CD4-positive, alpha-beta T cell (primary cell): Measurements from ENCODE around the gene TBPL1. TPM values are rescaled to one million over a fixed set of nuclear protein-coding genes. Genes with fewer than 3 reads are reported as not detected.
"Not testable (repeated sequence)": the region's sequence is repeated elsewhere in the genome, so short reads cannot be mapped to it uniquely, and the experiment has no call there.

Experiments used
- ATAC-seq: fragments of 200-7000 bp; cut with Tn5 transposase; one replicate; pipeline ENCODE4 v1.10.0; 2022; ENCODE audit warnings: mild to moderate bottlenecking; ENCODE audit not compliant: poor library complexity
- CTCF ChIA-PET: fragments of 350-600 bp; sonication (Branson Sonifier 250); formaldehyde crosslinking; loops from one replicate; lab custom pipeline; 2021; ENCODE audit warnings: antibody characterized with exemption, inconsistent platforms; lab: Charles Lee
- POLR2A ChIA-PET: fragments of 350-600 bp; sonication (Branson Sonifier 250); formaldehyde crosslinking; loops from one replicate; lab custom pipeline; 2021; ENCODE audit warnings: antibody characterized with exemption, inconsistent platforms; lab: Charles Lee
- DNase-seq, 14 experiments: peaks; one replicate each; pipeline ENCODE4 v3.0.0-alpha.2; 2013 to 2020; ENCODE audit warnings: mixed read lengths in 2 of 14
- H3K27ac ChIP-seq, 2 donors: one replicate each; pipeline versions ENCODE4 v1.5.1 to v1.7.0; 2013; ENCODE audit warnings: low read length in 2 of 2, low read depth in 1 of 2, mild to moderate bottlenecking in 1 of 2
- H3K27me3 ChIP-seq, 2 experiments: 1 replicate in 1 of 2; 2 replicates in 1 of 2; pipeline versions ENCODE4 v1.6.1 to v1.7.0; 2013; ENCODE audit warnings: low read length in 2 of 2, control low read depth in 1 of 2, mild to moderate bottlenecking in 1 of 2, moderate library complexity in 1 of 2; ENCODE audit not compliant: insufficient read depth in 2 of 2, control insufficient read depth in 1 of 2
- H3K36me3 ChIP-seq: one replicate; pipeline ENCODE4 v1.6.1; 2013; ENCODE audit warnings: low read length, control low read depth; ENCODE audit not compliant: insufficient read depth
- H3K4me1 ChIP-seq: one replicate; pipeline ENCODE4 v1.6.1; 2013; ENCODE audit warnings: low read length, control low read depth; ENCODE audit not compliant: insufficient read depth
- H3K4me3 ChIP-seq: one replicate; pipeline ENCODE4 v1.5.1; 2013; ENCODE audit warnings: mild to moderate bottlenecking, low read length, moderate library complexity
- H3K9me3 ChIP-seq, 2 experiments: 1 replicate in 1 of 2; 2 replicates in 1 of 2; pipeline versions ENCODE4 v1.6.1 to v1.7.0; 2013; ENCODE audit warnings: low read length in 2 of 2, mild to moderate bottlenecking in 2 of 2, control low read depth in 1 of 2, moderate library complexity in 1 of 2; ENCODE audit not compliant: control insufficient read depth in 1 of 2, insufficient read depth in 1 of 2
- H3K27ac Mint-ChIP-seq: one replicate; pipeline ENCODE4 v1.8.0; 2020; ENCODE audit warnings: mixed read lengths
- H3K27me3 Mint-ChIP-seq: one replicate; pipeline ENCODE4 v1.8.0; 2021; ENCODE audit warnings: mixed read lengths
- H3K36me3 Mint-ChIP-seq: one replicate; pipeline ENCODE4 v1.8.0; 2021; ENCODE audit warnings: low read depth, mixed read lengths
- H3K4me1 Mint-ChIP-seq: one replicate; pipeline ENCODE4 v1.8.0; 2021; ENCODE audit warnings: low read depth, mixed read lengths
- H3K4me3 Mint-ChIP-seq: one replicate; pipeline ENCODE4 v1.8.0; 2020; ENCODE audit warnings: mild to moderate bottlenecking, mixed read lengths
- H3K9me3 Mint-ChIP-seq: one replicate; pipeline ENCODE4 v1.8.0; 2020; ENCODE audit warnings: mixed read lengths
- CTCF ChIP-seq: fragments of 200-600 bp; IDR thresholded peaks from one replicate; pipeline ENCODE4 v1.8.0; 2022; ENCODE audit warnings: antibody characterized with exemption, mild to moderate bottlenecking
- intact Hi-C, 2 experiments: fragments of 100-400 bp; cut with DNase I in 1 of 2; cut with micrococcal nuclease in 1 of 2; formaldehyde crosslinking; loops; one replicate each; pipeline versions ENCODE4 v1.15.1 to v1.9.0; 2023 to 2025; cut with DNase I, micrococcal nuclease
- total RNA-seq, 174 experiments: library from RNA in 2 of 174; stranded (reverse) in 2 of 174; gene quantifications; one replicate each; pipeline ENCODE4 v1.2.3 and lab custom pipeline; 2021 to 2026

Gene TBPL1
- total RNA-seq, 2 experiments from 2014 or later, result 34.7 to 37.3 TPM

DNA sequence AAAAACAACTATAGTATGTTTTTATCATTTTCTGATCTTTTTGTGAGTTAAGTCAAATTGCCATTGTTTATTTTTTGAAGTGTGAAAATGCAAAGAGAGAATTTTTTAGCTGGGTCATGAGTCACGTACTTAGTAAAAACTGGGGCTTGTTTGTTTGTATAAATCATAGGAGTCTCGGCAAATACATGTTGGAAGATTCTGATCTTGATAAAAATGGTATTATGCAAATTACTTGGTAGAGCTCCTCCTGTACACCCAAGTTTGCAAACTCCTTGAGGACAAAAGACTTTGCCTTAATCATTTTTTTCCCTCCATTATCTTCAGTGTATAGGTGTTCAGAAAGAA, 25.8 kb downstream of the TBPL1 start:
- ATAC-seq (no peak), DNase-seq (no peak)
- H3K27ac ChIP-seq, result no peak overlapping the region
- H3K27ac Mint-ChIP-seq, result no peak overlapping the region
- H3K27me3 ChIP-seq, result no peaks in the 10 kb centered on the region
- no peak for TF ChIP-seq CTCF
- peaks cover 12% of the 10 kb centered on the region for H3K4me1 ChIP-seq
- no peaks in the 10 kb centered on the region for H3K9me3 ChIP-seq
- H3K4me1 Mint-ChIP-seq, result peaks cover 46% of the 10 kb centered on the region
- H3K36me3 ChIP-seq, result peaks cover 4% of the 10 kb centered on the region
- H3K36me3 Mint-ChIP-seq, result peaks cover 31% of the 10 kb centered on the region
- no peak overlapping the region for H3K4me3 ChIP-seq
- intact Hi-C loops, result loop anchor here in 1 of 2 experiments (10.0 kb wide), 1 partner anchor 116 kb away; no protein-coding TSS in a partner anchor
- no peaks in the 10 kb centered on the region for H3K27me3 Mint-ChIP-seq
- H3K9me3 Mint-ChIP-seq, result no peaks in the 10 kb centered on the region
- no peak overlapping the region for H3K4me3 Mint-ChIP-seq
- CTCF ChIA-PET, result interaction anchor here (1.3 kb wide), 1 partner anchor 55 kb away, joined by 4 read pairs; no protein-coding TSS in a partner anchor
- POLR2A ChIA-PET, result interaction anchor here (1.0 kb wide), 1 partner anchor 26 kb away, joined by 3 read pairs; the partner anchor contains the start of gene TBPL1

DNA sequence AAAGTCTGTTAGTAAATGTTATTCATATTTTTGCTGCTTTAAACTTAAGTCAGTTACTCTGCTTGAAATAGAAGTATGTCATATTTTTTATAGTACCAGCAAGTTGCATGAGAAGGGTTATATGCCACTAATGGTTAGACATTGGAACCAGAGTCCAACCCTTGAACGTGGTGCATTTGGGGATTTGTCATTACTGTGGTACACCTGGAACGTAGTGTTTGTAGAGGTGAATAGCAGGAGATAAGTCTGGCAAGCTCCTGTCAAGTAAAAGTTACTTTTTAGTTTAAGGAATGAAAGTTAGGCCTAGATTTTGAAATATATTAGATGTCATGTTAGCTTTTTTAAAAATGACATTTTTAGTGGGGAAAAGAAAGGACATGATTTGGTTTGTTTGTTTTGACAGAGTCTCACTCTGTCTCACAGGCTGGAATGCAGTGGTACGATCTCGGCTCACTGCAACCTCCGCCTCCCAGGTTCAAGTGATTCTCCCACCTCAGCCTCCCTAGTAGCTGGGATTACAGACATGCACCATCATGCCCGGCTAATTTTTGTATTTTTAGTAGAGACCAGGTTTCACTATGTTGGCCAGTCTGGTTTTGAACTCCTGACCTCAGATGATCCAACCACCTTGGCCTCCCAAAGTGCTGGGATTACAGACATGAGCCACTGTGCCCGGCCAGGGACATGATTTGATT, 26.4 kb downstream of the TBPL1 start:
- POLR2A ChIA-PET, result interaction anchor here (0.8 to 1.0 kb wide), 2 partner anchors 27 to 28 kb away, joined by 3 read pairs; partner anchors contain the start of gene TBPL1
- H3K9me3 ChIP-seq, H3K27ac Mint-ChIP-seq, H3K4me3 ChIP-seq, ATAC-seq, H3K4me3 Mint-ChIP-seq, DNase-seq, H3K36me3 ChIP-seq, H3K27me3 Mint-ChIP-seq, H3K27ac ChIP-seq, H3K9me3 Mint-ChIP-seq, H3K27me3 ChIP-seq: not testable (repeated sequence)
- H3K4me1 ChIP-seq, result peaks cover 12% of the 10 kb centered on the region
- H3K4me1 Mint-ChIP-seq, result peaks cover 50% of the 10 kb centered on the region
- CTCF ChIA-PET, result interaction anchor here (1.3 kb wide), 1 partner anchor 55 kb away, joined by 4 read pairs; no protein-coding TSS in a partner anchor
- H3K36me3 Mint-ChIP-seq, result peaks cover 35% of the 10 kb centered on the region
- intact Hi-C loops, result loop anchor here in 1 of 2 experiments (10.0 kb wide), 1 partner anchor 115 kb away; no protein-coding TSS in a partner anchor

DNA sequence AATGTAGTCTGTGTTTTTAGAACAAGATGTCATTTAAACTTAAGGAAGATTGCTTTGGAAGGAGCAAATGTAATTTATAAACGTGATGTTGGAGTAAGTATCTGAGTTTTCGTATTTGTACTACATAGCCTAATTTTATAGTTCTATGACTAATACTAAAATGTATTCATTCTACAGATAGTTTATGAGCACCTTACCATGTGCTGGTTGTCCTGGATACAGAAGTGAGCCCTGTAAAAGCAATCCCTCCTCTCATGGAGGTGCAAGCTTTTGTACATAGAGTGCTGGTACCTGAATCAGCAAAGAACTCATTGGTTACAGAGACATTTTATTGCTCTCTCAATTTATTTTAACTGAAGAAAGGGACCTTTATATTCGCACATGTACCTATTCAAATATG, 27.1 kb downstream of the TBPL1 start:
- H3K4me3 ChIP-seq, result no peak overlapping the region
- H3K36me3 ChIP-seq, result peaks cover 12% of the 10 kb centered on the region
- intact Hi-C loops, result no loop called here
- H3K27ac ChIP-seq, result no peak overlapping the region
- Mint-ChIP-seq H3K4me1 (peaks cover 55% of the 10 kb centered on the region), H3K27me3 (no peaks in the 10 kb centered on the region), H3K4me3 (no peak overlapping the region), H3K9me3 (no peaks in the 10 kb centered on the region), H3K36me3 (peaks cover 41% of the 10 kb centered on the region), H3K27ac (no peak overlapping the region)
- TF ChIP-seq CTCF, result no peak
- no peak for DNase-seq
- no peaks in the 10 kb centered on the region for H3K27me3 ChIP-seq
- H3K4me1 ChIP-seq, result peaks cover 12% of the 10 kb centered on the region
- ChIA-PET CTCF (interaction anchor here (1.0 to 1.3 kb wide), 2 partner anchors 56 to 83 kb away, joined by 3 to 4 read pairs; no protein-coding TSS in a partner anchor), POLR2A (interaction anchor here (1.4 kb wide), 1 partner anchor 56 kb away, joined by 3 read pairs; no protein-coding TSS in a partner anchor)
- no peaks in the 10 kb centered on the region for H3K9me3 ChIP-seq
- no peak for ATAC-seq
